Stimulated activated naive CD8-positive, alpha-beta T cell treated with anti-CD3 and anti-CD28 coated beads, Interleukin-15, Interleukin-2, amounts not matched to agents 100 U/mL and 50 U/mL, for 24 hours (primary cell): ENCODE measurements around the gene SLC3A2.
"Not testable (repeated sequence)": the region's sequence is repeated elsewhere in the genome, so short reads cannot be mapped to it uniquely, and the experiment has no call there.

Source experiments
- ATAC-seq: fragments of 150-1000 bp; cut with Tn5 transposase; one replicate; pipeline ENCODE4 v1.10.0; 2021
- DNase-seq: peaks from one replicate; pipeline ENCODE4 v3.0.0; 2021

The SLC3A2 gene

DNA sequence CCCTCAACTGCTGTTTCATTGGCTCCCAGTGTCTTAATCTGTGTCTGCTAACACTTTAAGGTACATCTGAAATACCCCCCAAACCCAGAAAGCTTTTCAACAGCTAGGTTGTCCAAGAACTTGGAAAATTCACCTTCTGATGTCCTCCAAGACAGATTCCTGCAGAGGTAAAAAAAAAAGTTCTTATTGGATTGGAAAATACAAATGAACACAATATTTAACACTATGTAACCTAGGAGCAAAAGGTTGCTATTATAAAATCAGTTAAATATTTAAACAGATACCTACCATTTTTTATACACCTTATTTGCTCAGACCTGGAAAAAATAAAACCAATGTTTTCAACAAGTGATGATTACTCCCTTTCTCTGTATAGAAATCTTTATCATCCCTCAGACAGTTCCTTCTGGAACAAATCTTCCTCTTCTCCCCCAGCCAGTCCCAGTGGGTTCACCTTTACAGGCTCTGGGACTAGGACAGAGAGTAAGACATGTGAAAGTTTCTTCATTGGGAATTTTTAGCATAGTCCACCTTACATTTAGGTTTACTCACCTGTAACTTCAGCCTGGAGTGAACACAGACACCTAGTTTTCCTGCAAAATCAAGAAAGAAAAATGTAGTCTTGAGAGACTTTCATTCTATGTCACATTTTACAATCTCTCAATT lies 28.0 kb upstream of the SLC3A2 start:
- DNase-seq, result no peak
- no peak for ATAC-seq

DNA sequence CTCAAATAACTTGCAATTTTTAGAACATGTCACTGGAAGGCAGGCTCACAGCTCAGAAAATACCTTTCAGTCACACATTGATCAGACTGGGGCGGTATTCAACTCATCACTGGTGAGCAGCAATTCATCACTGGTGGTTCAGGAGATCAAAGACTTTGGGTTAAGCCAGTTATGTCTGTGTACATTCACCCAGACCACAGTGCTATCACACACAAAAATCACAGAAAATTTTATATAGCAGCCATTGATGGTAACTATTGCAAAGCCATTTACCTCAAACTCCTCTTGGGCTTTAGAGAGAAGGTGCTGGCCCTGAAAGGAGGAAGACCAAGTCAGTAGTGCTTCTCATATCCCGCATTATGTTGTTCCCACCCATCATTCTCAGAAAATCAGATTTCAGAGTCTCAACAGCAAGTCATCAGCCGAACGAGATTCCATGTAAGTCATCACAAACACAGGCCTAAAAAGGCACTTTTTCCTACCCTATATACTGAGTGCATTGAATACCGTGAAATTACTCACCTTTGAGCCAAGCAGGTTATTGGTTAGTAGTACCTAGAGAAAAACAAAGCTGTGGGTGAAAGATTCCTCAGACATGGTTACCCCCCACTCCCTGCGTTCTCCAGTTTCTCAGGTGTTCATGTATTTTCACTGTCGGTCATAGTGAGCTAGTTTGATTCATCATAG lies 27.3 kb upstream of the SLC3A2 start:
- no peak for DNase-seq
- no peak for ATAC-seq

- DNase-seq (no peak), ATAC-seq (no peak)
These were observed 26.5 kb upstream of the SLC3A2 start for GRCh38 chr11:62854013-62854824.

DNA sequence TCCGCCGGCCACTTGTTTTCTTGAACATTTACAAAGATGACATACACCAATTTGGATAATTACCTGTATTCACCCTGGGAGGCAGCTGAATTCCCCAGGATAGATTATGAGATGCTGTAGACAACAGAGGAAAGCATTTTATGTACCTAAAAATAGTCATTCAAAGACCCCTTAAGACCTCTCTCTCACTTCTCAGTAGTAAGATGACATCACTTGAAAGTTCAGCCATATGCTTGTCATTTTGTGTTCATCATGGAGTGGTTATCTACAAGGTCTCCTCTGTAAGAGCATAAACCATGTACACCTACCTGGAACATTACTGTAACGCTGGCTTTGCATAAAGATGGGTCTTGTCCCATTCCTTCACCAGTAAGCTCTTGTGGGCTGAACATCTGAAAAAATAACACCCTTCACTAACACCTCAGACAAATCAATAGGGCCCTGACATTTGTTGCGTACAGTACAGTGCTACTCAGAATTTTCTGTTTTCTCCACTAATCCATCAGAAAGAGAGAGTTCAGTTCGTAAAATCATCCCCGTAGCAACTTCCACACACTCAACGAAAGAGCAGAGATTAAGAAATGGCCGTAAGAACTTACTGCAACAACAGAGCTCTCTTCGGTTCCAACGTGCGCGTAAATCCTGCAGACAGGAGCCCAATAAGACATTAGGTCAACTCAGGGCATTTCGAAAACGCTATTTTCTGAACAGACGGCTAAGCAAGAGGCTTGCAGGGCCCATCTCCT lies 25.7 kb upstream of the SLC3A2 start:
- ATAC-seq (no peak), DNase-seq (no peak)

- ATAC-seq, result peak; percentile 85
- DNase-seq, result peak; percentile 98
These were observed 24.9 kb upstream of the SLC3A2 start for GRCh38 chr11:62855571-62856332.

- no peak for ATAC-seq
These were observed 24.3 kb upstream of the SLC3A2 start for GRCh38 chr11:62856333-62856895.

DNA sequence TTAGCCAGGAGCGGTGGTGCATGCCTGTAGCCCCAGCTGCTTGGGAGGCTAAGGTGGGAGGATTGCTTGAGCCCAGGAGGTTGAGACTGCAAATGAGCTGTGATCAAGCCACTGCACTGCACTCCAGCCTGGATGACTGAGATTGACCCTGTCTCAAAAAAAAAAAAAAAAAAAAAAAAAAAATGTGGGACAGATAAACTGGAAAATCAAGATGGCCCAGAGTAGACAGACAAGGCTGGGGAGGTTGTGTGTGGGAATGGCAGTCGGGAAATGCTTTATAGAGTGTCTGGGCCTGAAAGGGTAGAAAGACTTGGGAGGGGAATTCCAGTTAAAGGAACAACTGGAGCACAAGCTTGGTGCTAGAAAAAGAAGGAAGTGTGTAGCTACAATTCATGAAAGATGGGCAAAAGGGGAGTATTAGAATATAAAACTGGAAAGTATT lies 23.1 kb upstream of the SLC3A2 start:
- ATAC-seq (no peak), DNase-seq (no peak)

More at GRCh38 chr11:62856333-62856895, 24.3 kb upstream of the SLC3A2 start:
- no peak for DNase-seq

DNA sequence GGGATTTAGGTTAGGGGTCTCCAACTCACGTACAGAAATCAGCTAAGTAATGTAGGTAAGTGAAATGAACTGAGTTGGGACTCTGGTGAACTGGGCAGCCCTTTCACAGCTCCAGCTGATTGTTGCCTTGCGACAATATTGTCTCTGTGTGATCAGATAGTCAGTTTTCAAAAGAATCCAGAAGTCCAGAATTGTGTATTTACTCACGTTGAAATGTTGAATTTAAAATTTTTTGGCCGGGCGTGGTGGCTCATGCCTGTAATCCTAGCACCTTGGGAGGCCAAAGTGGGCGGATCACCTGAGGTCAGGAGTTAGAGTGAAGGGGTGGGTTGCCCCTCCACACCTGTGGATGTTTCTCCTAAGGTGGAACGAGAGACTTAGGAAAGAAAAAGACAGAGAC lies 22.5 kb upstream of the SLC3A2 start:
- DNase-seq (no peak), ATAC-seq (no peak)

- ATAC-seq, DNase-seq: not testable (repeated sequence)
These were observed 21.4 kb upstream of the SLC3A2 start for GRCh38 chr11:62859281-62859703.

DNA sequence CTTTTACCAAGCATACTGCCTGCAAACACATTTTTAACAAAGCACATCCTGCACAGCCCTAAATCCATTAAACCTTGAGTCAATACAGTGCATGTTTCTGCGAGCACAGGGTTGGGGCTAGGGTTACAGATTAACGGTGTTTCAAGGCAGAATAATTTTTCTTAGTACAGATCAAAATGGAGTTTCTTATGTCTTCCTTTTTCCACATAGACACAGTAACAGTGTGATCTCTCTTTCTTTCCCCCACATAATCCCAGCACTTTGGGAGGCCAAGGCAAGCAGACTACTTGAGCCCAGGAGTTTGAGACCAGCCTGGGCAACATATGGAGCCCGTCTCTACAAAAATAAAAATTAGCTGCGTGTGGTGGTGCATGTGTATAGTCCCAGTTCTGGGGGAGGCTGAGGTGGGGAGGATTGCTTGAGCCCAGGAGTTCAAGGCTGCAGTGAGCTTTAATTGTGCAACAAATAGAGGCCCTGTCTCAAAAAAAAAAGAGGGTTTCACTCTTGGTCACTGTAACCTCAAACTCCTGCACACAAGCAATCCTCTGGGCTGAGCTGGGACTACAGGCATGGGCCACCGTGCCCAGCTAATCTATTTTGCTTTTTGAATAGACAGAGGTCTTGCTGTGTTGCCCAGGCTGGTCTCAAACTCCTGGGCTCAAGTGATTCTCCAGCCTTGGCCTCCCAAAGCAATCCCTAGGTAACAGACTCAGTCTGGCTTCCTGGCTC lies 19.7 kb upstream of the SLC3A2 start:
- no peak for ATAC-seq
- no peak for DNase-seq

GRCh38 chr11:62861564-62862192 lies 19.0 kb upstream of the SLC3A2 start:
- not testable (repeated sequence) for ATAC-seq, DNase-seq

DNA sequence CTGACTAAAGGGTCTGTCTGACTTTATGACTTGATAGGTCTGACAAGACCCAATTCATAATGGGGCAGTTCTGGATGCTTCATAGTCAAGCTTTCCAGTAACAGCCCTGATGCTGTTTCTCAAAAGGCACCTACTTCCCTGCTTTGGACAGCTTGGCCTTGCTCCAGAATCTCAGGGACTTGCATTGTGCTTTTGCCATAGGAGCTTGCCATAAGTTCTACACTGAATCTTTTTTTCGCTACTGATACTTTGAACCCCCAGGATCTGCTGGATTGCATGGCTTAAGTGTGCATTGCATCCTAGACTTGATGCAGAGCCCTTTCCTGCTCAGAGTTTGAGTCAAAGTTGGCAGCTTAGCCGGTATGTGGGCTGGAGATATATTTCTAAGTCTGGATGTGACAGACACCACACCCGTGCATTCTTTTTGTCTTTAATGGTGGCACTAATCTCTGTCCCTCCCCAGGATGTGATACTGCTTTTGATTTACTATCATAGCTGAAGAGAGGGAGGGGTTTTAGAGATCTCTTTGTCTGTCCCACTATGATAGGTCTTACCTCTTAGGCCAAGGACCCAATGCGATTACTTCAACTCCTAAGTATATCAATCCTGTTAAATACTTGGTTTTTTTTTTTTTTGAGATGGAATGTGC lies 16.9 kb upstream of the SLC3A2 start:
- ATAC-seq (no peak), DNase-seq (no peak)

GRCh38 chr11:62865635-62866034 lies 15.1 kb upstream of the SLC3A2 start:
- DNase-seq (no peak), ATAC-seq (no peak)

DNA sequence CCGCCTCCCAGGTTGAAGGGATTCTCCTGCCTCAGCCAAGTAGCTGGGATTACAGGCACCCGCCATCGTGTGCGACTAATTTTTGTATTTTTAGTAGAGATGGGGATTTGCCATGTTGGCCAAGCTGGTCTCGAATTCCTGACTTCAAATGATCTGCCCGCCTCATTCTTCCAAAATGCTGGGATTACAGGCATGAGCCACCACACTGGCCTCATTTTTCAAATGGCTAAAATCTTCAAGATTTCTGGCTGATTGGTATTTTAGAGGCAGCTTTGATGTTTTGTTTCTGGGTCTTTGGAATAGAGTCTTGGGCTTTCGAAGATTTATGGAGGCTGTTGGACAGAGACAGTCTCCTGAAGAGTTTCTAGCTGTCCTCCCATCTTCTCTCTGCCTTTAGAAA lies 5.8 kb upstream of the SLC3A2 start:
- no peak for ATAC-seq
- no peak for DNase-seq

DNA sequence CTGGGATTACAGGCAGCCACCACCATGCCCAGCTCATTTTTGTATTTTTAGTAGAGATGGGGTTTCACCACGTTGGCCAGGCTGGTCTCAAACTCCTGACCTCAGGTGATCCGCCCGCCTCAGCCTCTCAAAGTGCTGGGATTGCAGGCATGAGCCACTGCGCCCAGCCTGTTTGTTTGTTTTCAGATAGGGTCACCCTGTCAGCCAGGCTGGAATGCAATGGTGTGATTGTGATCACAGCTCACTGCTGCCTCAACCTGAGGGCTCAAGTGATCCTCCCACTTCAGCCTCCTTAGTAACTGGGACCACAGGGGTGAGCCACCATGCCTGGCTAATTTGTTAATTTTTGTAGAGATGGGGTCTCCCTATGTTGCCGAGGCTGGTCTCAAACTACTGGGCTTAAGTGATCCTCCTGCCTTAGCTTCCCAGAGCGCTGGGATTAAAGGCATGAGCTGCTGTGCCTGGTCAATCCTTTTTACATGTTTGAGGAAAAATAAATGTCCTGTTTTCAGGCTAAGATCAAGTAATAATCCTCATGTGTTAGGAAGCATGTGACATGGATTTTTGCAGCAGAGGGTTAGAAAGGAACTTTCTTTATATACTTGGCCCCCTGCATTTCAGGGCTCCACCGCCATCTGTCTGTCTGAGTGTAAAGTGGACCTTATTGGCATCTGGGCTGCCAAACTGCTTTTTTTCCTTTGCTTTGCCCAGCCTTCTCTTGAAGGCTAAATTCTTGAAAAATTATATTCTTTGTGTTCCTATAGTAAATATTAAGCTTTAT lies 4.8 kb upstream of the SLC3A2 start:
- DNase-seq, result no peak
- ATAC-seq, result no peak

- DNase-seq (no peak), ATAC-seq (no peak)
These were observed 4.0 kb upstream of the SLC3A2 start for GRCh38 chr11:62876712-62877111.

GRCh38 chr11:62879235-62879978 lies 1.3 kb upstream of the SLC3A2 start:
- ATAC-seq (no peak), DNase-seq (no peak)
